ENCODE data around the gene ZNF892. TPM values are rescaled to one million over a fixed set of nuclear protein-coding genes. Genes with fewer than 3 reads are reported as not detected.

The ZNF892 gene
- total and polyA plus RNA-seq, 9 of the 15 experiments (the other 6 are each of a cell fraction or from before 2014, with no cell fraction given), result 0.07 to 0.13 (median 0.09) TPM; not detected in 6

GRCh38 chr2:95158891-95159619 lies 48.3 kb upstream of the ZNF892 start:
- DNase-seq (ENCODE audit: extremely low read depth in 1 of 4, low spot score in 3 of 4) (peak; percentile 65 to 83 (median 76)), ATAC-seq (peak; percentile 81), FAIRE-seq (peak; percentile 6)
- H3K9me1 ChIP-seq (ENCODE audit: control insufficient read depth, insufficient read depth, low read length), result no peaks in the 10 kb centered on the region
- WGBS (ENCODE audit: insufficient coverage, low coverage, missing lambda C conversion rate), result 8% methylated on average over 37 of the region's 58 CpGs
- H3K36me3 ChIP-seq (ENCODE audit: control insufficient read depth, insufficient read depth, low read length), result peaks cover 23% of the 10 kb centered on the region; the same call in 2 of the 3 replicates
- ChIA-PET POLR2A (interaction anchor here (0.7 to 1.7 kb wide), 2 partner anchors 20 to 37 kb away, joined by 3 to 4 read pairs; partner anchors contain the start of gene MRPS5), CTCF (ENCODE audit: low intra/inter-chr PET ratio) (no interaction called here)
- H3K79me2 ChIP-seq (ENCODE audit: control insufficient read depth, insufficient read depth, low read length), result peaks cover 11% of the 10 kb centered on the region
- peak overlapping the region; percentile 94 for H2AFZ ChIP-seq (ENCODE audit: low read depth, low read length)
- peak overlapping the region; percentile 91 for H3K4me2 ChIP-seq (ENCODE audit: insufficient read depth, low read length)
- H3K4me1 ChIP-seq (replicated peaks in 1 of 2; ENCODE audit: control insufficient read depth in 2 of 2, insufficient read depth in 2 of 2, low read length in 2 of 2), result peaks cover 4 to 16% of the 10 kb centered on the region in 2 experiments; a peak in 4 of 5 replicates
- H4K20me1 ChIP-seq (replicated peaks; ENCODE audit: control insufficient read depth, insufficient read depth, low read length), result no peaks in the 10 kb centered on the region
- no peaks in the 10 kb centered on the region for H3K27me3 ChIP-seq (ENCODE audit: control insufficient read depth in 2 of 2, insufficient read depth in 2 of 2, low read length in 2 of 2)
- intact Hi-C loops (cut with micrococcal nuclease) (no loop called here), in situ Hi-C loops (cut with MboI) (no loop called here)
- BruUV-seq (replicated peaks), result TSS peak; percentile 7
- H3K4me3 ChIP-seq, result peak overlapping the region; percentile 73
- H3K27ac ChIP-seq (ENCODE audit: extremely low read depth, low read depth, low read length), result peak overlapping the region; percentile 72
- no peaks in the 10 kb centered on the region for H3K9me3 ChIP-seq (replicated peaks; ENCODE audit: control insufficient read depth, insufficient read depth, low read depth, low read length)
- H3K9ac ChIP-seq (ENCODE audit: insufficient read depth in 1 of 2, low read depth in 2 of 2, low read length in 2 of 2), result peak overlapping the region; percentile 78 to 97
- TF ChIP-seq GTF2E2 (tag; IDR thresholded peaks at IDR 0.05) (no peak), PATZ1 (CRISPR knock-in tag; IDR thresholded peaks at IDR 0.05; ENCODE audit: borderline replicate concordance) (no peak), FOXK1 (CRISPR knock-in tag; IDR thresholded peaks at IDR 0.05; ENCODE audit: borderline replicate concordance) (no peak), RNF2 (IDR thresholded peaks at IDR 0.05) (no peak), TEAD4 (IDR thresholded peaks at IDR 0.05; ENCODE audit: low read length) (no peak), TEAD4 (CRISPR knock-in tag; IDR thresholded peaks at IDR 0.05; ENCODE audit: borderline replicate concordance) (no peak), ELF1 (tag; IDR thresholded peaks at IDR 0.05) (no peak), ZNF133 (CRISPR knock-in tag; IDR thresholded peaks at IDR 0.05) (no peak), HDGF (IDR thresholded peaks at IDR 0.05) (no peak), ZNF561 (CRISPR knock-in tag; conservative IDR thresholded peaks at IDR 0.05) (no peak), ETV6 (IDR thresholded peaks at IDR 0.05; ENCODE audit: borderline replicate concordance in 1 of 2, low read depth in 2 of 2, low read length in 1 of 2) (no peak), ETV6 (CRISPR knock-in tag; IDR thresholded peaks at IDR 0.05; ENCODE audit: borderline replicate concordance) (no peak), GATAD2B (IDR thresholded peaks at IDR 0.05; ENCODE audit: borderline replicate concordance) (no peak), CHD1 (IDR thresholded peaks at IDR 0.05; ENCODE audit: low read length) (peak; percentile 62), CC2D1A (IDR thresholded peaks at IDR 0.05) (no peak)

Data from K562 (cell line).